Skeletal muscle tissue (tissue), 4 donors: ENCODE measurements around the gene ADGRG1. TPM values are rescaled to one million over a fixed set of nuclear protein-coding genes. Genes with fewer than 3 reads are reported as not detected.

Experiments
- H3K27ac ChIP-seq: one replicate; pipeline ENCODE4 v1.7.0; 2013; ENCODE audit warnings: mild to moderate bottlenecking, low read depth, low read length, inconsistent platforms
- H3K27me3 ChIP-seq, 3 donors: one replicate each; pipeline ENCODE4 v1.7.0; 2013; ENCODE audit warnings: low read length in 3 of 3; ENCODE audit not compliant: control insufficient read depth in 3 of 3, insufficient read depth in 3 of 3
- H3K36me3 ChIP-seq, 3 donors: one replicate each; pipeline ENCODE4 v1.7.0; 2013; ENCODE audit warnings: low read length in 3 of 3; ENCODE audit not compliant: control insufficient read depth in 3 of 3, insufficient read depth in 3 of 3
- H3K4me1 ChIP-seq, 3 donors: one replicate each; pipeline ENCODE4 v1.7.0; 2013; ENCODE audit warnings: low read length in 3 of 3, mild to moderate bottlenecking in 3 of 3; ENCODE audit not compliant: control insufficient read depth in 3 of 3, insufficient read depth in 3 of 3
- H3K4me3 ChIP-seq, 3 donors: one replicate each; pipeline ENCODE4 v1.7.0; 2013; ENCODE audit warnings: low read length in 3 of 3
- H3K9ac ChIP-seq, 3 donors: one replicate each; pipeline ENCODE4 v1.7.0; 2013; ENCODE audit warnings: low read length in 3 of 3, mild to moderate bottlenecking in 3 of 3, moderate library complexity in 2 of 3, low read depth in 1 of 3
- H3K9me3 ChIP-seq, 3 donors: one replicate each; pipeline ENCODE4 v1.7.0; 2013; ENCODE audit warnings: low read length in 3 of 3; ENCODE audit not compliant: control insufficient read depth in 3 of 3
- total RNA-seq: library from RNA; depleted of rRNA; stranded (reverse); fragments of >200 nt; gene quantifications from one replicate; pipeline ENCODE4 v1.2.3, GENCODE V29; 2014
- donor health status: Osteomylitis.

ADGRG1 gene
- total RNA-seq, 1 donor from 2014 or later: 0.52 TPM

GRCh38 chr16:57656342-57656955, 28.0 kb downstream of the ADGRG1 start:
- Histone ChIP-seq H3K27ac (no peak overlapping the region), H3K36me3 (peaks cover 0 to 2% (median 0%) of the 10 kb centered on the region in 3 donors), H3K9me3 (no peaks in the 10 kb centered on the region), H3K4me3 (no peak overlapping the region), H3K27me3 (peaks cover 0 to 16% (median 8%) of the 10 kb centered on the region in 3 donors), H3K4me1 (no peaks in the 10 kb centered on the region), H3K9ac (no peak overlapping the region)

GRCh38 chr16:57657228-57657627, 28.8 kb downstream of the ADGRG1 start:
- H3K4me3 ChIP-seq: no peak overlapping the region
- H3K9ac ChIP-seq: no peak overlapping the region
- no peaks in the 10 kb centered on the region for H3K9me3 ChIP-seq
- no peaks in the 10 kb centered on the region for H3K4me1 ChIP-seq
- H3K27ac ChIP-seq: no peak overlapping the region
- H3K36me3 ChIP-seq: peaks cover 0 to 4% (median 2%) of the 10 kb centered on the region in 3 donors
- H3K27me3 ChIP-seq: peaks cover 0 to 9% (median 8%) of the 10 kb centered on the region in 3 donors

- Histone ChIP-seq H3K4me1 (no peaks in the 10 kb centered on the region), H3K9me3 (no peaks in the 10 kb centered on the region), H3K36me3 (peaks cover 0 to 4% (median 2%) of the 10 kb centered on the region in 3 donors), H3K27ac (no peak overlapping the region), H3K9ac (no peak overlapping the region), H3K27me3 (peaks cover 0 to 8% (median 5%) of the 10 kb centered on the region in 3 donors), H3K4me3 (no peak overlapping the region)
Observed at GRCh38 chr16:57658130-57658877, 29.9 kb downstream of the ADGRG1 start.

GRCh38 chr16:57658878-57659674, 30.6 kb downstream of the ADGRG1 start:
- Histone ChIP-seq H3K27ac (no peak overlapping the region), H3K4me1 (no peaks in the 10 kb centered on the region), H3K27me3 (peaks cover 0 to 8% (median 0%) of the 10 kb centered on the region in 3 donors), H3K9ac (no peak overlapping the region), H3K4me3 (no peak overlapping the region), H3K9me3 (no peaks in the 10 kb centered on the region), H3K36me3 (peaks cover 0 to 4% (median 2%) of the 10 kb centered on the region in 3 donors)

GRCh38 chr16:57660715-57661463, 32.5 kb downstream of the ADGRG1 start:
- Histone ChIP-seq H3K36me3 (peaks cover 0 to 4% (median 2%) of the 10 kb centered on the region in 3 donors), H3K9ac (no peak overlapping the region), H3K27me3 (peaks cover 0 to 8% (median 0%) of the 10 kb centered on the region in 3 donors), H3K9me3 (no peaks in the 10 kb centered on the region), H3K27ac (no peak overlapping the region), H3K4me3 (no peak overlapping the region), H3K4me1 (no peaks in the 10 kb centered on the region)

GRCh38 chr16:57661510-57661909, 33.1 kb downstream of the ADGRG1 start:
- Histone ChIP-seq H3K9ac (no peak overlapping the region), H3K27me3 (peaks cover 0 to 3% (median 0%) of the 10 kb centered on the region in 3 donors), H3K27ac (no peak overlapping the region), H3K9me3 (no peaks in the 10 kb centered on the region), H3K36me3 (peaks cover 0 to 4% (median 0%) of the 10 kb centered on the region in 3 donors), H3K4me1 (no peaks in the 10 kb centered on the region), H3K4me3 (no peak overlapping the region)

GRCh38 chr16:57661936-57662906, 33.8 kb downstream of the ADGRG1 start:
- Histone ChIP-seq H3K9ac (no peak overlapping the region), H3K4me1 (no peaks in the 10 kb centered on the region), H3K27me3 (peaks cover 0 to 3% (median 0%) of the 10 kb centered on the region in 3 donors), H3K4me3 (no peak overlapping the region), H3K27ac (no peak overlapping the region), H3K36me3 (peaks cover 0 to 4% (median 0%) of the 10 kb centered on the region in 3 donors), H3K9me3 (no peaks in the 10 kb centered on the region)

- peaks cover 0 to 4% (median 0%) of the 10 kb centered on the region in 3 donors for H3K36me3 ChIP-seq
Observed at GRCh38 chr16:57663436-57663835, 35.0 kb downstream of the ADGRG1 start.

More at GRCh38 chr16:57663436-57663835, 35.0 kb downstream of the ADGRG1 start:
- Histone ChIP-seq H3K9ac (no peak overlapping the region), H3K27ac (no peak overlapping the region), H3K27me3 (peaks cover 0 to 6% (median 3%) of the 10 kb centered on the region in 3 donors), H3K4me3 (no peak overlapping the region), H3K4me1 (no peaks in the 10 kb centered on the region), H3K9me3 (no peaks in the 10 kb centered on the region)
